Neutrophil (primary cell): ENCODE results near the gene RNF7.

Experiments
- H3K27ac ChIP-seq: fragments of 200-600 bp; sonication (generic); 2 replicates; pipeline ENCODE4 v1.5.1; 2016; ENCODE audit warnings: mild to moderate bottlenecking, moderate library complexity
- H3K27me3 ChIP-seq: fragments of 200-600 bp; sonication (generic); 2 replicates; pipeline ENCODE4 v1.6.0; 2016; ENCODE audit warnings: mild to moderate bottlenecking
- H3K36me3 ChIP-seq: fragments of 200-600 bp; sonication (generic); 2 replicates; pipeline ENCODE4 v1.5.1; 2017
- H3K4me1 ChIP-seq, 2 experiments: fragments of 200-600 bp in 1 of 2; sonication (generic) in 1 of 2; 1 replicate in 1 of 2; 2 replicates in 1 of 2; pipeline versions ENCODE4 v1.5.1 to v1.6.1; 2013 to 2016; ENCODE audit warnings: low read depth in 1 of 2, low read length in 1 of 2, mild to moderate bottlenecking in 1 of 2, moderate library complexity in 1 of 2; ENCODE audit not compliant: control insufficient read depth in 1 of 2, insufficient read depth in 1 of 2
- H3K4me3 ChIP-seq, 2 experiments: fragments of 200-600 bp in 1 of 2; sonication (generic) in 1 of 2; 1 replicate in 1 of 2; 2 replicates in 1 of 2; pipeline ENCODE4 v1.5.1; 2013 to 2016; ENCODE audit warnings: low read depth in 1 of 2, low read length in 1 of 2, mild to moderate bottlenecking in 1 of 2, moderate library complexity in 1 of 2
- H3K9me3 ChIP-seq: fragments of 200-600 bp; sonication (generic); 2 replicates; pipeline ENCODE4 v1.5.1; 2016
- CTCF ChIP-seq: fragments of 200-600 bp; sonication (generic); IDR thresholded peaks from 2 replicates; pipeline ENCODE4 v1.5.1; 2016; ENCODE audit warnings: antibody characterized with exemption

Gene RNF7

DNA sequence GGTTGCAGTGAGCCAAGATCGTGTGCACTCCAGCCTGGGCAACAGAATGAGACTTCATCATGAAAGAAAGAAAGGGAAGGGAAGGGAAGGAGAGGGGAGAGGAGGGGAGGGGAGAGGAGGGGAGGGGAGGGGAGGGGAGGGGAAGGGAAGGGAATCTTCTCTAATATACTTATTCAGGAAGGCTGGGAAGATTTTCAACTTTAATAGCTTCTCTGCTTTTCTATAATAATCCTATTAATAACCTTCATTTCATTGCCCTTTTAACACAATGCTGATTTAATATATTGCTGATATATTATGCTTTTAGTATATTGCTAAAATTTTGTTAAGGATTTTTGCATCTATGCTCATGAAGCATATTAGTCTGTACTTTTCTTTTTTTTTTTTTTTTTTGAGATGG, 23.4 kb upstream of the RNF7 start:
- Histone ChIP-seq H3K4me1 (no peaks in the 10 kb centered on the region), H3K27me3 (no peaks in the 10 kb centered on the region), H3K27ac (no peak overlapping the region), H3K9me3 (no peaks in the 10 kb centered on the region), H3K4me3 (no peak overlapping the region), H3K36me3 (no peaks in the 10 kb centered on the region)
- no peak for TF ChIP-seq CTCF

GRCh38 chr3:141722081-141722480, 16.0 kb upstream of the RNF7 start:
- Histone ChIP-seq H3K36me3 (no peaks in the 10 kb centered on the region), H3K9me3 (no peaks in the 10 kb centered on the region), H3K27ac (no peak overlapping the region), H3K4me3 (no peak overlapping the region), H3K4me1 (no peaks in the 10 kb centered on the region), H3K27me3 (no peaks in the 10 kb centered on the region)
- no peak for TF ChIP-seq CTCF

GRCh38 chr3:141722648-141723047, 15.4 kb upstream of the RNF7 start:
- TF ChIP-seq CTCF, result no peak
- H3K27ac ChIP-seq, result no peak overlapping the region

GRCh38 chr3:141723255-141723654, 14.8 kb upstream of the RNF7 start:
- H3K9me3 ChIP-seq, result no peaks in the 10 kb centered on the region
- no peak for TF ChIP-seq CTCF
- H3K27me3 ChIP-seq, result no peaks in the 10 kb centered on the region

More at GRCh38 chr3:141722648-141723047, 15.4 kb upstream of the RNF7 start:
- no peaks in the 10 kb centered on the region for H3K36me3 ChIP-seq
- H3K9me3 ChIP-seq, result no peaks in the 10 kb centered on the region
- H3K4me3 ChIP-seq, result no peak overlapping the region
- no peaks in the 10 kb centered on the region for H3K4me1 ChIP-seq
- no peaks in the 10 kb centered on the region for H3K27me3 ChIP-seq

DNA sequence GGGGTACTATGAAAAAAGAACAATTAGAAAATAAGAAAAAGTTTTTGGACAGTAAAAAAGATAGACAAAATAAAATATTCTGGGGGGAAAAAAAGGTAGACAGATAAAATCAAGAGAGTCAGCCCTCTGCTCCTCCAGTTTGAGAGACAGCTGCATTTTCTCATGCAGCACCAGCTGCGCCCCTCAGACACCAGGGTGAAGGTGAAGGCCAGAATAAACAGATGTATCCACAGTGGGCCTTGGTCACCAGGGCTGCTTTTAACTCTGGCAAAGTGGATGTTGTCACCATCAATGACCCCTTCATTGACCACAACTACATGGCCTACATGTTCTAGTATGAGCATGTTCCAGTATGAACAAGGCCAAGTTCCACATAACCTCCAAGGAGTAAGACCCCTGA, 13.9 kb upstream of the RNF7 start:
- H3K9me3 ChIP-seq, result no peaks in the 10 kb centered on the region
- H3K27me3 ChIP-seq, result no peaks in the 10 kb centered on the region
- H3K27ac ChIP-seq, result no peak overlapping the region
- TF ChIP-seq CTCF, result no peak
- no peaks in the 10 kb centered on the region for H3K4me1 ChIP-seq
- H3K36me3 ChIP-seq, result no peaks in the 10 kb centered on the region
- no peak overlapping the region for H3K4me3 ChIP-seq

More at GRCh38 chr3:141723255-141723654, 14.8 kb upstream of the RNF7 start:
- Histone ChIP-seq H3K4me3 (no peak overlapping the region), H3K4me1 (no peaks in the 10 kb centered on the region), H3K36me3 (no peaks in the 10 kb centered on the region), H3K27ac (no peak overlapping the region)

- no peak overlapping the region for H3K27ac ChIP-seq
- TF ChIP-seq CTCF, result no peak
- no peaks in the 10 kb centered on the region for H3K9me3 ChIP-seq
- no peak overlapping the region for H3K4me3 ChIP-seq
- no peaks in the 10 kb centered on the region for H3K4me1 ChIP-seq
- no peaks in the 10 kb centered on the region for H3K36me3 ChIP-seq
- H3K27me3 ChIP-seq, result no peaks in the 10 kb centered on the region
These were observed 13.1 kb upstream of the RNF7 start for GRCh38 chr3:141725036-141725435.
